ENCODE measurements around the gene ZSCAN5A.
"Not testable (repeated sequence)": the region's sequence is repeated elsewhere in the genome, so short reads cannot be mapped to it uniquely, and the experiment has no call there.

The ZSCAN5A gene

DNA sequence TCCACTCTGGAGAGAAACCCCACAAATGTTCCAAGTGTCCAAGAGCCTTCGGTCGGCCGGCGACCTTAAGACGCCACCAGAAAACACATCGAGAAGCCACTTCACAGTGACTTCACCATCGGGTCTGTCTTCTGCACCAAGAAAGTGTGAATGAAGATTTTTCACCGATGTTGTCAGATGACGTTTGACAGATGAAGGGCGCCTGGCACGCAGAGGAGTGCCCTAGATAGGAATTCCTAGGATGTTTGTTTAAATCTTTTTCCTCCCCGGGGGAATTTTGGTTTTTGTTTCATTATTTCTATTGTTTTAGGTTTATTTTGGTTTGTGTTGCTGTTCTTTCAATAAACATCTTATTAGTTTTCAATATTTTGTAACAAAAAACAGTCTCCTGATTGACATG lies 105.5 kb downstream of the ZSCAN5A start:
- no peak overlapping the region for H3K4me3 ChIP-seq
- H4K20me1 ChIP-seq: no peaks in the 10 kb centered on the region
- no peak overlapping the region for H3K9ac ChIP-seq
- TF ChIP-seq Cebpa-rat (IDR thresholded peaks at IDR 0.05): no peak
- H3K27ac ChIP-seq: no peak overlapping the region
- no peaks in the 10 kb centered on the region for H3K36me3 ChIP-seq
- no peaks in the 10 kb centered on the region for H3K4me1 ChIP-seq
- no peaks in the 10 kb centered on the region for H3K9me3 ChIP-seq (replicated peaks in 1 of 11)
- H3K27me3 ChIP-seq: no peaks in the 10 kb centered on the region
- no peak overlapping the region for H3K4me2 ChIP-seq

DNA sequence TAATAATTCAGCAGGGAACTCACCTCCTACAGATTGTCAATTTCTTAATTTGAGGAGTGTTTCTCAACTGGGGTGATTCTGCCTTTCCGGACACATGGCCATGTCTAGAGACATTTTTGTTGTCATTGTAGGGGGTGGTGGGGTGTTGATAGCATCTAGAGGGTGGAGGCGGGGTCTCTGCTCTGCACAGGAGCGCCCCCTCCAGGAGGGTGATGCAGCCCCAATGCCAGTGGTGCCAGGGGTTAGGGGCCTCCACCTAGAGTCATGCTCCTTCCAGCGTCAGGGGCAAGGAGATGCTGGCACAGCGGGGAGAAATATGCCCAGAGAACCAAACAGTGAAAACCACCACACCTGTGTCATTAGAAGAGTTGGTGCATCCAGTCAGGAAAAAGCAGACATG lies 107.1 kb downstream of the ZSCAN5A start:
- H3K9me3 ChIP-seq (replicated peaks in 1 of 11); H3K4me1 ChIP-seq; H3K36me3 ChIP-seq; H3K4me2 ChIP-seq; H3K27ac ChIP-seq; H3K4me3 ChIP-seq; H4K20me1 ChIP-seq; H3K9ac ChIP-seq; H3K27me3 ChIP-seq: not testable (repeated sequence)

DNA sequence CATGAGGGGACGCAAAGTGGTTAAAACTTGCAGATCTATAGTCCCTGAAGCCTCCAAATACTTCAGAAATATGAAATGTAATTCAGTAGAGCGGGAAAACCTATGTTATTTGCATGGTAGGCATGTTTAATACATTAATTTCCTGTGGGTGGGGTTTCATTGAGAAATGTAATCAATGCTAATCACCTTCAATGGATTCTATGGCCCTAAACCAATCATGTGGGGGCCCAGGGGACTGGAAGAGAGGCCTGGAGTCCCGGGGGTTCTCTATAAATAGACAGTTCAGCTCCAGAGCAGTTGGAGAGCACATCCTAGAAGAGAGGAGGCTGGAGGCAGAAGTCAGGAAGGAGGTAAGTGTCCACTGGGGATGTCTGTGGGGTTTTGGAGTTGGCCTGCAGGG lies 112.7 kb downstream of the ZSCAN5A start, which contains the start of gene ZSCAN5C:
TSS of gene ZSCAN5C (plus strand) at position 301 of the 400 bp plus-strand sequence. CDS start 3,641 bp downstream, outside the sequence.
- no peak within 1 kb of the TSS for H3K9ac ChIP-seq
- H3K9me3 ChIP-seq (replicated peaks in 1 of 11): no peaks in the 10 kb centered on the region
- H3K4me2 ChIP-seq: no peak within 1 kb of the TSS
- H3K4me1 ChIP-seq: no peaks in the 10 kb centered on the region
- TF ChIP-seq Cebpa-rat (IDR thresholded peaks at IDR 0.05): no peak
- H3K4me3 ChIP-seq: no peak within 1 kb of the TSS
- no peak within 1 kb of the TSS for H3K27ac ChIP-seq
- H3K27me3 ChIP-seq: no peaks in the 10 kb centered on the region
- H4K20me1 ChIP-seq: no peaks in the 10 kb centered on the region
- H3K36me3 ChIP-seq: no peaks in the 10 kb centered on the region

DNA sequence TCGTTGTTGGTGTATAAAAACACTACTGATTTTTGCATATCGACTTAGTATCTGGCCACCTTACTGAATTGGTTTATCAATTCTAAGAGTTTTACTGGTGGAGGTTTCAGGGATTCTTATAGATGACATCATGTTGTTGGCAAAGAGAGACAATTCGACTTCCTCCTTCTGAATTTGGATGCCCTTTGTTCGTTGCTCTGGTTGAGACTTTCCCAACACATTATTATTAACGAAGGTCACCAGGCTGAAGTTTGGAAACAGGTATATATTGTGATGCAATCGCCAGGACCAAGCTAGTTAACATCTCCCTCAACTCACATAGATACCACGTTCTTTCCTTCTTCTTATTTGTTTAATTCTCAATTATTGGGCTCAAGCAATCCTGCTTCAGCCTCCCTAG lies 115.0 kb downstream of the ZSCAN5A start:
- no peaks in the 10 kb centered on the region for H3K9me3 ChIP-seq (replicated peaks in 1 of 11)
- no peaks in the 10 kb centered on the region for H4K20me1 ChIP-seq
- no peaks in the 10 kb centered on the region for H3K4me1 ChIP-seq
- H3K4me3 ChIP-seq: no peak overlapping the region
- H3K27ac ChIP-seq: no peak overlapping the region
- H3K36me3 ChIP-seq: no peaks in the 10 kb centered on the region
- H3K9ac ChIP-seq: no peak overlapping the region
- no peak overlapping the region for H3K4me2 ChIP-seq
- H3K27me3 ChIP-seq: no peaks in the 10 kb centered on the region
- no peak for TF ChIP-seq Cebpa-rat (IDR thresholded peaks at IDR 0.05)

DNA sequence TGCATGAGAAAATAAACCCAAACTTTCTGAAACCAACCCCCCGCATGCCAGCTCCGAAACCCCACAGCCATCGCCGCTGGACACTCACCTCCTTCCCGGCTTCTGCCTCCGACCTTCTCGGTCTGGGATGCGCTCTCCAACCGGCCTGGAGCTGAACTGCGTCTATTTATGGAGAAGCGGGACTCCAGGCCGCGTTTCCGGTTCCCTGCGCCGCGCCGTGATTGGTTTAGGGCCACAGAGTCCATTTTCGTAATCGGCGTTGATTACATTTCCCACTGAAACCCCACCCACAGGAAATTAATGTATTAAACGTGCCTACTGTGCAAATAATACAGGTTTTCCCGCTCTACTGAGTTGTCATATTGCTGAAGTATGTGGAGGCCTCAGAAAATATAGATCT lies 117.0 kb downstream of the ZSCAN5A start, which contains the start of gene ZSCAN5B:
TSS of gene ZSCAN5B (minus strand) at position 138 of the 400 bp plus-strand sequence. CDS start 4,731 bp downstream, outside the sequence.
- H3K4me1 ChIP-seq; H3K36me3 ChIP-seq; H3K4me2 ChIP-seq; H3K27me3 ChIP-seq; H3K27ac ChIP-seq; H3K9me3 ChIP-seq (replicated peaks in 1 of 11); H3K9ac ChIP-seq; H4K20me1 ChIP-seq; H3K4me3 ChIP-seq: not testable (repeated sequence)

DNA sequence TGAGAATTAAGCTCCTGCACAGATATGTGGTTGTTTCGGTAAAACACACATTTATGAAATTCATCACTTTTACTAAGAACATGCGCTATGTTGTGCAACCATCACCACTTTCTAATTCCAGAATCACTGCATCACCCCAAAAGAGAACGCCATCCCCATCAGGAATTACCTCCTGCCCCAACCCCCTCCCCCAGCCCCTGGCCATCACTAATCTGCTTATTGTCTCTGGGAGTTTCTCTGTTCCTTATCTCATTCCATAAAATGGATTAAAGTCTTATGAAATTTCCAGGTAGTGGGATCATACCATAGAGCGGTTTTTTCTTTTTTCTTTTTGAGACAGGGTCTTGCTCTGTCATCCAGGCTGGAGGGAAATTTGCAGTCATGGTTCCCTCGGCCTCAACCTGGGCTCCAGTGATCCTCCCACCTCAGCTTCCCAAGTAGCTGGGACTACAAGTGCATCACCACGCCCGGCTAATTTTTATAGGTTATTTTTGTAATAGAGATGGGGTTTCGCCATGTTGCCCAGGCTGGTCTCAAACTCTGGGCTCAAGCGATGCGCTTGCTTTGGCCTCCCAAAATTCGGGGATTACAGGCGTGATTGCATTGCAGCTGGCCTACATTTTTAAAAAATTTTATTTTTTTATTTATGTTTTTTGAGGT lies 120.5 kb downstream of the ZSCAN5A start:
- TF ChIP-seq Cebpa-rat (IDR thresholded peaks at IDR 0.05): no peak
- no peaks in the 10 kb centered on the region for H3K36me3 ChIP-seq
- H3K4me2 ChIP-seq: no peak overlapping the region
- no peaks in the 10 kb centered on the region for H3K4me1 ChIP-seq
- H3K27ac ChIP-seq: no peak overlapping the region
- H3K27me3 ChIP-seq: no peaks in the 10 kb centered on the region
- no peak overlapping the region for H3K9ac ChIP-seq
- H3K4me3 ChIP-seq: no peak overlapping the region
- no peaks in the 10 kb centered on the region for H4K20me1 ChIP-seq
- no peaks in the 10 kb centered on the region for H3K9me3 ChIP-seq (replicated peaks in 1 of 11)

DNA sequence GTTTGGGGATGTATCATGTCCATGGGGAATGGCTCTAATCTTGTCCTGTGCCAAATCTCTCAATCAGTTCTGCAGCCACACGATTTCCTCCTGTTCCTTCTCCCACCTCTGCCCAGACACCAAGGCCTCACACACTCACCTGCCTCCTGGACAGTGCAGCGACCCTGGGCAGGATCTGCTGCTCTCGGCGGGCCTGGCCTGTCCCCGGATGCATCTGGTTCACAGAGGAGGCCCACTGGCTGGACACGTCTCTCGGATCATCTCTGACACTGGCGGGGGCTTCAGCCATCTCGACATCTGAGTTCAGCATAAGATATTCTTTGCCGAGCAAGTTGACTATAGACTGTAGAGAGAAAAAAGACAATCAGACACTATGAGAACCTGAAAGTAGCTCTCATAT lies 122.9 kb downstream of the ZSCAN5A start:
- Histone ChIP-seq H3K9me3 (replicated peaks in 1 of 11) (no peaks in the 10 kb centered on the region), H3K4me2 (no peak overlapping the region), H4K20me1 (no peaks in the 10 kb centered on the region), H3K27me3 (no peaks in the 10 kb centered on the region), H3K9ac (no peak overlapping the region), H3K4me1 (no peaks in the 10 kb centered on the region), H3K36me3 (no peaks in the 10 kb centered on the region), H3K27ac (no peak overlapping the region), H3K4me3 (no peak overlapping the region)
- TF ChIP-seq Cebpa-rat (IDR thresholded peaks at IDR 0.05): no peak

DNA sequence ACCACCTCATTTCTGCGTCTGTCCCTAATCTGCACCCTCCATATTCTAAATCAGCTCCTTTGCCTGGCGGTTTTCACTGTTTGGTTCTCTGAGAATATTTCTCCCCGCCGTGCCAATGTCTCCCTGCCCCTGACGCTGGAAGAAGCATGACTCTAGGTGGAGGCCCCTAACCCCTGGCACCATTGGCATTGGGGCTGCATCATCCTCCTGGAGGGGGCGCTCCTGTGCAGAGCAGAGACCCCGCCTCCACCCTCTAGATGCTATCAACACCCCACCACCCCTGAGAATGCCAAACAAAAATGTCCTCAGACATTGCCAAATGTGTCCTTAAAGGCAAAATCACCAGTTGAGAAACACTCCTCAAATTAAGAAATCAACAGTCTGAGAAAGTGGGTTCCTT lies 123.5 kb downstream of the ZSCAN5A start:
- no peaks in the 10 kb centered on the region for H3K36me3 ChIP-seq
- H3K27me3 ChIP-seq: no peaks in the 10 kb centered on the region
- peaks cover 0 to 1% (median under 1%) of the 10 kb centered on the region in 10 experiments; a peak in 4 of 20 replicates for H3K4me1 ChIP-seq
- no peak overlapping the region for H3K27ac ChIP-seq
- no peaks in the 10 kb centered on the region for H4K20me1 ChIP-seq
- no peak overlapping the region for H3K4me2 ChIP-seq
- H3K9me3 ChIP-seq (replicated peaks in 1 of 11): no peaks in the 10 kb centered on the region
- H3K4me3 ChIP-seq: no peak overlapping the region
- H3K9ac ChIP-seq: no peak overlapping the region
- no peak for TF ChIP-seq Cebpa-rat (IDR thresholded peaks at IDR 0.05)

DNA sequence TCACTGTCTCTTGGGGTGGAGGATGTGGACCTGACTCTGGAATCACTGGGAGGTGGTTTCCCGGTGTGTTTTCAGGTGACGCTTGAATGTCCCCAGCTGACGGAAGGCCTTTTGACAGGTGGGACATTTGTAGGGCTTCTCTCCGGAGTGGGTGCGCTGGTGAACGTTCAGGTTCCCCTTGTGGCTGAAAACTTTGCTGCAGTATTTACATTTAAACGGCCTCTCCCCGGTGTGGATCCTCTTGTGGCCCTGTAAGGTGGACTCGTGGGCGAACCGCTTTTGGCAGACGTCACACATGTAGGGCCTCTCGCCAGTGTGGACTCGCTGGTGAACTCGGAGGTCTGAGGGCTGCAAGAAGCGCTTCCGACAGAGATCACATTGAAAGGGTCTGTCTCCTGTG lies 124.9 kb downstream of the ZSCAN5A start:
- Histone ChIP-seq H3K9me3 (replicated peaks in 1 of 11) (no peaks in the 10 kb centered on the region), H3K4me1 (peaks cover 0 to 8% (median 6%) of the 10 kb centered on the region in 10 experiments; a peak in 9 of 20 replicates), H3K36me3 (no peaks in the 10 kb centered on the region), H4K20me1 (no peaks in the 10 kb centered on the region), H3K9ac (no peak overlapping the region), H3K27ac (no peak overlapping the region), H3K4me2 (no peak overlapping the region), H3K27me3 (no peaks in the 10 kb centered on the region), H3K4me3 (no peak overlapping the region)
- no peak for TF ChIP-seq Cebpa-rat (IDR thresholded peaks at IDR 0.05)

DNA sequence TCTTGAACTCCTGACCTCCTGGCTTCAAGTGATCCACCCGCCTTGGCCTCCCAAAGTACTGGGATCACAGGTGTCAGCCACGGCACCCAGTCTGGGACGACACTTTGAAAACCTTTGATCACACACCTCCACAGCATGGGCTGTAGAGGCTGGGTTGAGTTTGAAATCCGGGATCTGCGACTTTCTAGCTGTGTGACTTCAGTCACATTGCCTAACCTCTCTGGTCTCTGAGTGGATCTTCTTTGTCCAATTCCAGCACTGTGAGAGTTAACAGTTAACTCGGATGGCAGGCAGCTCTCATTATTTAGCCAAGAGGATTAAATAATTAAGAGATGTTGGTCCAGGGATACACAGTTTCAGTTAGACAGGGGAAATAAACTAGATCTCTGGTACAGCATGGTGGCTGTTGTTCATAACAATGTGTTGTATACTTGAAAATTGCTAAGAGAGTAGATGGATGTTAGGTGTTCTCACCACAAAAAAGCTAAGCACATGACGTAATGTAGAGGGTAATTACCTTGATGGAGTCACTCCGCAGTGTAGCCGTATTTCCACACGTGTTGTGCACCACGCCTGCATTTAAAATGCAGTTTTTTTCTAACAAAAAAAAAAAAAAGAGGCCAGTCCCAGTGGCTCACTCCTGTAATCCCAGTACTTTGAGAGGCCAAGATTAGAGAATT lies 136.9 kb downstream of the ZSCAN5A start:
- H4K20me1 ChIP-seq: no peaks in the 10 kb centered on the region
- no peak for TF ChIP-seq Cebpa-rat (IDR thresholded peaks at IDR 0.05)
- H3K9me3 ChIP-seq (replicated peaks in 1 of 11): no peaks in the 10 kb centered on the region
- H3K9ac ChIP-seq: no peak overlapping the region
- H3K27ac ChIP-seq: no peak overlapping the region
- H3K4me1 ChIP-seq: peaks cover 0 to 23% (median 16%) of the 10 kb centered on the region in 10 experiments; a peak in 13 of 20 replicates
- H3K36me3 ChIP-seq: no peaks in the 10 kb centered on the region
- no peak overlapping the region for H3K4me2 ChIP-seq
- no peaks in the 10 kb centered on the region for H3K27me3 ChIP-seq
- no peak overlapping the region for H3K4me3 ChIP-seq
